DLD1 (cell line): Measurements from ENCODE around the gene CDK19.
"Not testable (repeated sequence)": the region's sequence is repeated elsewhere in the genome, so short reads cannot be mapped to it uniquely, and the experiment has no call there.

Source experiments
- in situ Hi-C: cut with HindIII; loops from 2 replicates; pipeline ENCODE4 v1.10.0; 2017; ENCODE audit warnings: low sequenced_read_pairs

Gene CDK19

GRCh38 chr6:110596354-110596753, 218.9 kb downstream of the CDK19 start:
- in situ Hi-C loops, result no loop called here

- in situ Hi-C loops, result no loop called here
Observed at GRCh38 chr6:110595112-110595511, 220.2 kb downstream of the CDK19 start.

DNA sequence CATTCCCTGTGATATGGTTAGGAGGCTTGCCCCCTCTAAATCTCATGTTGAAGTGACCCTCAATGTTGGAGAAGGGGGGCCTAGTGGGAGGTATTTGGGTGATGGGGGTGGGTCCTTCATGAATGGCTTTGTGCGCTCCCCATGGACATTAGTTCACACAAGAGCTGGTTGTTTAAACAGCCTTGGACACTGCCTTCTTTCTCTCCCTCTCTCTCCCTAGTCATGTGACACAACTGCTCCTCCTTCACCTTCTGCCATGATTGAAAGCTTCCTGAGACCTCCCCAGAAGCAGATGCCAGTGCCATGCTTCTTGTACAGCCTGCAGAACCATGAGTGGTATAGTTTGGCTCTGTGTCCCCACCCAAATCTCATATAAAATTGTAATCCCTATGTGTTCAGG, 221.6 kb downstream of the CDK19 start:
- in situ Hi-C loops, result no loop called here

DNA sequence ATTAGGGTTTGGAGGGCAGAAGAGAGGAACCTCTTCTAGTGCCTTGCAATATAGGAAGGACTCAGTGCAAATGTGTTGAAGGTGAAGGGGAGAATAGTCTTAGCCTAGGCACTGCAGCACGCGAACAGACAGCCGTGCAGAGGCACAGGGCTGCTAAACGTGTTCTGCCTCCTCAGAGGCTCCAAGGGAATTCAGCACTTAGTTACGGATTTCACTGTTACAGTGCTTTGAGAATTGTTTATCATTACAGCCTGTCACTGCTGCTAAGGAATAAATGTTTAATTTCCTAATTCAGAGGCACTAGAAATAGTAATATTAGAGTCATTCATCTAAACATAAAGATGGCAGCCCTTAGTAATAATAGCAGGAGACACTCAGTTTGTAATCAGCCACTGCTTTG, 222.5 kb downstream of the CDK19 start:
- in situ Hi-C loops, result no loop called here

GRCh38 chr6:110590821-110591351, 224.4 kb downstream of the CDK19 start:
- in situ Hi-C loops, result no loop called here

DNA sequence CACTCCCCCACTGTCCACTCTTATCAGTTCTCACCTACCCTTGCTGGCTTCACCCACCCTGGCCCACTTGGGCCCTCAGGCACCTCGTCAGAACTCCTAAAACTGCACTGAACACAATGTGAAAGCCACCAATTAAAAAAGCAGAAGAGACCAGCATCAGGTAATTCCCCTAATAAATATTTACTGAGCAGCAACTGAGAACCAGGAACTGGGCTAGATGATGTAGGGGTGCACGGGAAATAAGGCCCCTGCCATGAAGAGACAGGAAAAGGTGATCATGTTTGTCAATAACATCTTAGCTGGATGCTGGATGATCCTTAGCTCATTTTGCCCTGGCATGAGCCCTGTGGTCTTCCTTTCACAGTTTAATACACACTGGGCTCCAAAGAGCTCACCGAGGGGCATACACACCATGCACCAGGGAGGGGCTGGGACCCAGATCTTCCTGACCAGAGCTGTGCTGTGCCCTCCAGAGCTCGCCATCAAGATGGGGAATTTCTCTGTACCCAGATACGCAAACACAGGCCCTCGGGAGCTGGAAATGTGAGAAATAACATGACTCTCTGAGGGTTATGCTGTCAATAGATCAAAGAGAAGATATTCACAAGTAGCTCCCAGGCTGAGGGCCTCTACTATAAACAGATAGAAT, 225.3 kb downstream of the CDK19 start:
- in situ Hi-C loops, result no loop called here

GRCh38 chr6:110587328-110587727, 227.9 kb downstream of the CDK19 start:
- in situ Hi-C loops, result no loop called here

GRCh38 chr6:110581679-110582078, 233.6 kb downstream of the CDK19 start:
- in situ Hi-C loops, result no loop called here

DNA sequence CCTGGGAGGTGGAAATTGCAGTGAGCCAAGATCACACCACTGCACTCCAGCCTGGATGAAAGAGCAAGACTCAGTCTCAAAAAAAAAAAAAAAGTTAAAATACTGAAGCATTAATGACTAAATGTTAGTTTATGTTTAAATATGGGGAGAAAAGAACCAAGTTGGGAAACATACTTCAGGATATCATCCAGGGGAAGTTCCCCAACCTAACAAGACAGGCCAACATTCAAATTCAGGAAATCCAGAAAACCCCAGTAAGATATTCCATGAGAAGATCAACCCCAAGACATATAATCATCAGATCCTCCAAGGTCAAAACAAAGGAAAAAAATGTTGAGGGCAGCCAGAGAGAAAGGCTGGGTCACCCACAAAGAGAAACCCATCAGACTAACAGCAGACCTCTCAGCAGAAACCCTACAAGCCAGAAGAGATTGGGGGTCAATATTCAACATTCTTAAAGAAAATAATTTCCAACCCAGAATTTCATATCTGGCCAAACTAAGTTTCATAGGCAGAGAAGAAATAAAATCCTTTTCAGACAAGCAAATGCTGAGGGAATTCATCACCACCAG, 237.6 kb downstream of the CDK19 start:
- in situ Hi-C loops, result not testable (repeated sequence)

GRCh38 chr6:110575925-110576463, 239.3 kb downstream of the CDK19 start:
- in situ Hi-C loops, result no loop called here

DNA sequence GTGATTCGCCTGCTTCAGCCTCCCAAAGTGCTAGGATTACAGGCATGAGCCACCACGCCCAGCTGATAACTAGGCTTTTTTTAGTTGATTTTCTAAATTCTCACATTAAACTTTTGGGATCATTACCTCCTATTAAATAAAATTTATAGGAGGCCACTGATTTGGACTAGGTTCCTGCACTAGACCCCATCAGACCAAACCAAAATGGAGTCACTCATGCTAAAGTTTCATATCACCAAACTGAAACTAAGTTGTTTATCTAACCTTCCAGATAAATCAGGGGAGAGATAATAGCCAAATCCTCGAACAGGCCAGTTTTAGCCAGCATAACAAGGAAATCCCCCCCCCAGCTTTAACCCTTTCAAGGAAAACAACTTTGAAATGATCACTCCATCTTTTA, 240.5 kb downstream of the CDK19 start:
- in situ Hi-C loops, result no loop called here

- in situ Hi-C loops, result no loop called here
Observed at GRCh38 chr6:110573537-110573936, 241.7 kb downstream of the CDK19 start.

- in situ Hi-C loops, result no loop called here
Observed at GRCh38 chr6:110573136-110573535, 242.1 kb downstream of the CDK19 start.

DNA sequence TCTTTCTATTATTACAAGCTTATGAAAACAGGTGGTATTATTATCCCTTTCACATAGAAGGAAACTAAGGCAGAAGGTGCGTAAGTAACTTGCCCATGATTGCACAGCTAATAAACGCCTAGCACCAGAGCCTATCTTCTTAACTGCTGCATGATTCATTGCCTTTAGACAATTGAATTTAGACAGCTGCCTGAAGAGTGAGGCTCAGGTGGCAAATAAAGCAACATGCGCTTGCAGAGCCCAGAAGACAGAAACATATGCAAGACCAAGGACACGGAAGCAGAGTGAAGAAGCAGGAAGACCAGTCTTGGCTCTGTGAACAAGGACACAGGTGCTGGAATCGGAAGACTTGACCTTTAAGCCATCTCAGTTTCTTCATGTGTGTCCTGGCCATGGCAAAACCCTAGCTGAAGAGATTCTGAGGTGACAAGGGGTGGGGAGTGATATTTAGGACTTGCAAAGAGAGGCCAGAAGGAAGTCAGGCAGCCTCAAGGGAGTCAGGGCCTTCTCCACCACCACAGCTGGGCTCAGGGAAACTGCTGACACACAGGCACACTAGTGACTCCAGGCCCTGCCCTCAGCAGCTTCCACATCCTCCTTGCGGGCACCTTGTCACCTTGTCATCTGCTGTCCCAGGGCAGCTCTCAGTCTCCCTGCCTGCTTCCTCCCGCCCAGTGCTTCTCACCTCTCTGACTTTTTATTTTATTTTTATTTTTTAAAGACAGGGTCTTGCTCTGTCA, 247.1 kb downstream of the CDK19 start:
- in situ Hi-C loops, result no loop called here

DNA sequence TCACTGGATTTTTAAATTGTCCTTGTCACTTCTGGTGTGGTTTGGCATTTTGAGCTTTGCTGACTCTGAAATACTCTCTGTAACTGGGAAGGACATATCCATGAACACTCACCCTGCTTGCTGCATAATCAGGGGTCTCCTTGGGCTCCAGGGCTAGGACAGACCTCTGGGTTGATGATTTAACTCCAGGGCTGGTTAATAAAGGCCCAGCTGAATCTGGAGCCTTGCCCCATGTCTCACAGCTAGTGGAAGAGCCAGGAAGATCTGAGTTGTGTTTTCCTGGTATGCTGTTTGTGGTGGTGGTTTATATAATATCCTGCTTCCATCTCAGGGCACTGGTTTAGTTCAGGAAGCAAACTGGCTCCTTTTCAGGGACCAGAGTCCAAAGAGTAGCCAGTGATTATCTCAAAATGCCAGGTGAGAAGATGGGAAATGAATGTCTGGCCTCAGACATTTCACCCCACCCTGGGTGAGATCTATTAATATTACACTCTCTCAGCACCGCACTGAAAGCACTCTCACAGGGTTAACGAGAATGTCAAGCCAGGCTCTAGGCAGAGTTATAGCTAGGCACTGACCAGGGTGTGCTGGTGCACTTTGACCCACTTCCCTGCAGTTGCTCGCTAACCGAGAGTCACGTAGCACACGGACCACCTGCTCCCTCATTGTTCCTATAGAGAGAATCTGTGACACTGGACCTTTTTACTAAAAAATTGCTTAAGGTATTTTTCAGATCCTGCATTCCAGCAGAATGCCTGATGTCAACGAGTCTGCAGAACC, 248.7 kb downstream of the CDK19 start:
- in situ Hi-C loops, result no loop called here

DNA sequence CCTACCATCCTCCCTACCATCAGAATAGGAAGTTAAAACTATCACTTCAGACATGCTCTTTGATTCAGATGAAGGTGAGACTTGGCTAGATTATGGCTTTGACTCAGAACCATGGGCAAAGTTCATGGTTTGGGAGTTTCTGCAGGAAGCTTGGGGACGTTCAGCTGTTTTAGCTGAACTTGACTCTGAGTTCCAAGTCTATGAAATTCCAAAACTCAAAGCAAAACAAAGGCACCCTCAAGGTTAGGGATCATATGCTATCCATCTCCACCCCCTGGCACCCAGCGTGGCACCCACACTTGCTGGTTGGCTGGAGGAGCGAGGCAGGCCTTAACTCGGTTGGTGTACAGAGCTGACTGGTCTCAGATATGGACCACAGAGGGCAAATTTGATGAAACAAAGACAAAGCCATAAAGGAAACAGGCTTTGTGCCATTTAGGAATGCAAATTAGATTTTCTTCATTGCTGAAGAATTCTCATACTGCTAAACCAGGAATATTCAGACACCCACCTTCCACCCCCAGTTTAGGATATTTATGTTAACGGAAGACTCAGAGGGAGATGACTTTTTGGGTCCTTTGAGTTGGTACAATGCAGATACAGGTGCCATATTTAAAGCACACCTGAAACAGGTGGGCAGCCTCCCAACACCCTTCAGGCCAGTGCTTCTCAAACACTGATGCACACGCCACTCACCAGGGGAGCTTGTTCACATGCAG, 250.4 kb downstream of the CDK19 start:
- in situ Hi-C loops, result no loop called here

GRCh38 chr6:110563711-110564110, 251.6 kb downstream of the CDK19 start:
- in situ Hi-C loops, result no loop called here

DNA sequence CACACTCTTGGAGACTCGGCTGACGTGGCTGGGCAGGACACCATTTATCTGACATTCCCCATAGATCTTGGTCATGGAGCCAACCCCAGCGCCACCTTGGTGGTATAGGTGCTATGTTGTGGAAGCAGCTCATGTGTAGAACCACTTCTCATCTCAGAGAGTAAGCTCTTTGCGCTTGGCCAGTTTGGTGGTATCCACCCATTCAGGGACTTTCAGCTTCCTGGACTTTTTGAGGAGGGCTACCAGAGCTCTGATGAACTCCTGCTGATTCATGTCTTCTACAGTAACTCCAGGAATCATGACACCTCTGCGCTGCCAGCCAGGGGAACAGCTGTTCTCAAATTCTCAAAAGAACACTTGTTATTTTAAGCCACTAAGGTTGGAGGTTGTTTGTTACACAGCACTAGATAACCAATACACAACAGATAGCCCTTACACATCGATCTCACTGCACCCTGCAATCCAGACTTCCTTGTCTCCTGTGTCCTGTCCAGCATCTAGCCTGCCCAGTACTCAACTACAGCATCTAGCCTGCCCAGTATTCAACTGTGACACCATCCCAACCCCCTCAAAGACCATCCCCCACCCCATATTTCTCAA, 252.9 kb downstream of the CDK19 start:
- in situ Hi-C loops, result no loop called here

DNA sequence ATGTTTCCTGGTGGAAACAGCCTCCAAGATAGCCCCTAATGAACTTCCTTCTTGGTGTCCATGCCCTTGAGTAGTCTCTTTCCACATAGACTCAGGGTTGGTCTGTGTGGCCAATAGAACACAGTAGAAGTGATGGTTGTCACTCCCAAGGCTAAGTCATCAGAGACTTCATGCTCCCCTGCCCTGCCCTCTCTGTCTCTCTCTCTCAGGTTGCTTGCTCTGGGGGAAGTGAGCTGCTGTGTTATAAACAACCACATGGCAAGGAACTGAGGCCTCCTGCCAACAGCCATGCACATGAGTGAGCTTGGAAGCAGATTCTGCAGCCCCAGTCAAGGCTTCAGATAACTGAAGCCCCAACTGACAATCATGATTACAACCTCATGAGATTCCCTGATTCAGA, 253.6 kb downstream of the CDK19 start:
- in situ Hi-C loops, result no loop called here

DNA sequence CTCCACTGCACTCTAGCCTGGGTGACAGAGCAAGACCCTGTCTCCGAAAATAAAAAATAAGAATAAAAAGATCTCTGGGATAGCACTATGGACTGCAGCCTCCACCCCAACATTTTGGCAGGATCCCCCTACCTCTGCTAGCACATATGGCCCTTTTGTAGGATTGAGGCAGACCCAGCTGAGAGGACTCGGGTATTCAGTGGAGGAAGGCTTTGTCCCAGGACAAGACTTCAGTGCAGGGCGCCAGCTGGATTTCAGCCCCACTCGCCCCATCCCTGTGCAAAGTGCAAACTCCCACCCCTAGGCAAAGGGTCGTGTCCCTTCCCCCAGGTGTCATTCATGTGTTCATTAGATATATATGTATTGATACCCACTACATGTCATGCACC, 254.3 kb downstream of the CDK19 start:
- in situ Hi-C loops, result no loop called here
